IPS-18a (cell line): ENCODE results near the gene SLC30A1.

Experiments used
- H3K27ac ChIP-seq: one replicate; pipeline ENCODE4 v1.5.1; 2013; ENCODE audit warnings: low read length
- H3K27me3 ChIP-seq: one replicate; pipeline ENCODE4 v1.6.1; 2013; ENCODE audit warnings: mild to moderate bottlenecking, low read length; ENCODE audit not compliant: control insufficient read depth, insufficient read depth
- H3K36me3 ChIP-seq: one replicate; pipeline ENCODE4 v1.6.1; 2013; ENCODE audit warnings: low read depth, low read length; ENCODE audit not compliant: control insufficient read depth
- H3K4me1 ChIP-seq: one replicate; pipeline ENCODE4 v1.6.1; 2013; ENCODE audit warnings: low read depth, low read length; ENCODE audit not compliant: control insufficient read depth
- H3K4me3 ChIP-seq: one replicate; pipeline ENCODE4 v1.5.1; 2013; ENCODE audit warnings: low read length
- H3K9ac ChIP-seq: one replicate; pipeline ENCODE4 v1.6.1; 2013; ENCODE audit warnings: mild to moderate bottlenecking, low read length, moderate library complexity
- H3K9me3 ChIP-seq: one replicate; pipeline ENCODE4 v1.6.1; 2013; ENCODE audit warnings: low read depth, low read length; ENCODE audit not compliant: control insufficient read depth

Gene SLC30A1

DNA sequence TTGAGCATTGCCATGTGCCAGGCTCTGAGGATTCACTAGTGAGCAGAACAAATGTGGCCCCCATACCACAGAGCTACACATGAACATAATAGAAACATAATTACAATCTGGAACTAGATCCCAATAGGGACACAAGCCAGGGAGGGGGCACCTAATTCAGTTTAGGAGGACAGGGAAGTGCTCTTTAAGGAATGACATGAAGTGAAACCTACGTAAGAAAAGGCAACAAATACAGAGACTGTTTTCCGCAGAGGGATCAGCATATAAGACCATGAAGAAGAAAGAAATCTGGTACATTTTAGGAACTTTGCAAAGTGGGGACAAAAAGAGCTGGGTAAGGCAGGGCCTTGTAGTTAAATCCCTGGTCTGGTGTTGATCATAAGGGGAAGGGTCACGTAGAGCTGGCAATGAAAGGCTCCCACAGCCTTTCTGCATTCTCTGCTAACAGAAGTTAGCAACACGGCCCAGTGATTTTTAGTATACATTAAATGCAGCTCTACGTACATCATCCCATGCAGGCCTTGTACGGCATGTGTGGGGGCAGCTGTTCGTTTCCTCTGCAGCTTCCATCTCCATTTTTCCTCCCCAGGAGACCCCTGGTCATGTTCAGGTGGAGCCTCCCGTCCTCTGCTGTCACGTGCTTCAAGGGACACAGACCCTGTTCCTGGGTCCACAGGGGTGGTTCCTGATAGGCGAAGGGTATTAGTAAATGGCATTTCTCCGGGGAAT is 26.8 kb upstream of the SLC30A1 start:
- no peaks in the 10 kb centered on the region for H3K36me3 ChIP-seq
- H3K27me3 ChIP-seq: no peaks in the 10 kb centered on the region
- no peak overlapping the region for H3K27ac ChIP-seq
- H3K9ac ChIP-seq: no peak overlapping the region
- no peaks in the 10 kb centered on the region for H3K9me3 ChIP-seq
- no peak overlapping the region for H3K4me3 ChIP-seq
- H3K4me1 ChIP-seq: no peaks in the 10 kb centered on the region

DNA sequence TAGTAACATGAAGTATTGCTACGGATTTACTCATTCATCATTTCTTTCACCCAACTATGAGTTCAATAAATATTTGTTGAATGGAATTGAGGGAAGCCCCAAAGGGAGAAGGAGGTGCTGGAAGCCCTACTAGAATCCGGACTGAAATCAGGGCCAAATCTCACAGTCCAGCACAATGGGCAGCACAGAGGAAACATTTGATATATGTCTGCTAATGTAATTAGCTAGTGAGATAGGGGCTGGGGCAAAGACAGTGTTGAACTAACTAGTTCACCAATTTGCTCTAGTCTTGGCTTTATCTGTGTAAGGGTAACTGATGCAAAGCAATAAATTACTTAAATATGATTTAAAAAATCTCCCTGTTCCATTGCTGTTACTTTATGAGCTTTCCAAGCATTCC is 26.1 kb upstream of the SLC30A1 start:
- H3K27me3 ChIP-seq: no peaks in the 10 kb centered on the region
- no peak overlapping the region for H3K9ac ChIP-seq
- no peaks in the 10 kb centered on the region for H3K9me3 ChIP-seq
- H3K36me3 ChIP-seq: no peaks in the 10 kb centered on the region
- H3K4me3 ChIP-seq: no peak overlapping the region
- no peaks in the 10 kb centered on the region for H3K4me1 ChIP-seq
- H3K27ac ChIP-seq: no peak overlapping the region

DNA sequence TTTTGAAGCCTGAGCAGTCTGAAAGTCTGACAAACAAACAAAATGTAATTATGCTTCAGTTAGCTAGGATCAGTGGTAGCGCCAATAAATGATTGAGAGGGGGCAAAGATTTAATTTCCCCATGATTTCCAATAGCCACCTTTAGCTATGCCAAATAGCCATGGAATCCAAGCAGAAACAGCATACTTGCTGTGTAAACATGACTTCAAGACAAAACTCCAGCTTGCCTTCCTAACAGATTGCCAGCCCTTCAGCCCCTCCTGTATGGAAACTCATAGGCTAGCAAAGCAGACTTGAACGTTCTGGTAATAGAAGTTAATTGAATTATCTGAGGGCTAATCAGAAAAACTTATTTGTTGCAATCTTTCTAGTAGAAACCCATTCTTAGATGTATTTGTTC is 25.6 kb upstream of the SLC30A1 start:
- no peaks in the 10 kb centered on the region for H3K27me3 ChIP-seq
- H3K9me3 ChIP-seq: no peaks in the 10 kb centered on the region
- H3K27ac ChIP-seq: no peak overlapping the region
- H3K36me3 ChIP-seq: no peaks in the 10 kb centered on the region
- H3K4me1 ChIP-seq: no peaks in the 10 kb centered on the region
- H3K9ac ChIP-seq: no peak overlapping the region
- no peak overlapping the region for H3K4me3 ChIP-seq

DNA sequence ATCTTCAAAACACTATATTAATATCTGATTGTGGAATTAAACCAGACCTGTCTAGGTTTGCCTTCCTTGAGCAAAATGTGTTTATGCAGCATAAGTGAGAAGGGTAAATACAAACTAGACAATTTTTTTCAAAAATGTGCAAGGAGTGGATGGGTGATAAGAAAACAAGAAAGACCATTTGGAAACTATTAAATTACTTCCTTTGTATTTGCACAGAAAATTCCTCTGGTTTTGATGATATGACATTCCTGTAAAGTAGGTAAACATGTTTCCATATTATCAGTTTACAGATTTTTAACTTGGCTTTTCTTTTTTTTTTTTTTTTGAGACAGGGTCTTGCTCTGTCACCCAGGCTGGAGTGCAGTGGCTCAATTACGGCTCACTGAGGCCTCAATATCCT is 24.8 kb upstream of the SLC30A1 start:
- Histone ChIP-seq H3K27ac (no peak overlapping the region), H3K9ac (no peak overlapping the region), H3K36me3 (no peaks in the 10 kb centered on the region), H3K27me3 (no peaks in the 10 kb centered on the region), H3K4me3 (no peak overlapping the region), H3K4me1 (no peaks in the 10 kb centered on the region), H3K9me3 (no peaks in the 10 kb centered on the region)

GRCh38 chr1:211603191-211603701 is 24.3 kb upstream of the SLC30A1 start:
- Histone ChIP-seq H3K27me3 (no peaks in the 10 kb centered on the region), H3K4me1 (no peaks in the 10 kb centered on the region), H3K4me3 (no peak overlapping the region), H3K36me3 (no peaks in the 10 kb centered on the region), H3K9me3 (no peaks in the 10 kb centered on the region), H3K27ac (no peak overlapping the region), H3K9ac (no peak overlapping the region)

DNA sequence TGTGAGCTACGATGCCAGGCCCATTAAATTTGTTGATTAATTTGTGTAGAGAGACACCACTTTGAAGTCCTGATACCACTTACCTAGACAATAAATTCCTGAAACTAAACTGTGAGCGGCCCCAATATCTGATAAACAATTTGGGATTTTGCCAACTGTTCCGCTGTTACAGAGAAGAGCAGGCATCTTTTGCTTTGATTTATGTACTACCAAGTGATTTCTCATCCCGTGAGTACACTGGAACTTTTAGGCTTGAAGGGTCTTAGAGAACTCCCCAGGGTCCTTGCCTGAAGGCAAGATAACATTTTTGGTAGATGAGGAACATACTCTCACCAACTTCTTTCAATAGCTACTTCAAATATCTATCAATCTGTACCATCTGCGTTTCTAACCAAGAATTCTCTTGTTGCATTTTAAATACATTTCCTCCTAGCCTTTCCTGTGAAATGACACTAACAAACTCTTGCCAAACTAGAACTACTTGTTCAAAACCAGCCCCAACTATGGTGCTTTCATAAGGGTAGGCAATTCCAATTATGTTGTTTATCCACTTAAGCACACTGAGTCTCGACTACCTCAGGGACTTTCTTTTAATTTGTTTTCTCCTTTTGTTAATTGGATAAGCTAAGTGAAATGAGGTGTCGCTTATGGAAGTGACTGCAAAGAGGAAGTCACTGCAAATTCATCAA is 23.2 kb upstream of the SLC30A1 start:
- Histone ChIP-seq H3K4me1 (no peaks in the 10 kb centered on the region), H3K27ac (no peak overlapping the region), H3K4me3 (no peak overlapping the region), H3K27me3 (no peaks in the 10 kb centered on the region), H3K36me3 (no peaks in the 10 kb centered on the region), H3K9ac (no peak overlapping the region), H3K9me3 (no peaks in the 10 kb centered on the region)

DNA sequence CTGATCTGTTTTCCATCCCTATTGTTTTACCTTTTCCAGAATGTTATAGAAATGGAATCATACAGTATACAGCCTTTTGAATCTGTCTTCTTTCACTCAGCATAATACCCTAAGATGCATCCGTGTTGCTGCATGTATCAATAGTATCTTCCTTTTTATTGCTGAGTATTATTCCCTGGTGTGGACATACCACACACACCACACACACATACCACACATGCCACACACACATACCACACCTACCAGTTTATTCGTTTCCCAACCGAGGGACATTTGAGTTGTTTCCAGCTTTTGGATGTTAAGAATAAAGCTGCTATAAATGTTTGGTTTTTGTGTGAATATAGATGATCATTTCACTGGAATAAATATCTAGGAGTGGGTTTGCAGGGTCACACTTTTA is 22.2 kb upstream of the SLC30A1 start:
- Histone ChIP-seq H3K27me3 (no peaks in the 10 kb centered on the region), H3K36me3 (no peaks in the 10 kb centered on the region), H3K9me3 (no peaks in the 10 kb centered on the region), H3K4me1 (no peaks in the 10 kb centered on the region), H3K9ac (no peak overlapping the region), H3K4me3 (no peak overlapping the region), H3K27ac (no peak overlapping the region)

DNA sequence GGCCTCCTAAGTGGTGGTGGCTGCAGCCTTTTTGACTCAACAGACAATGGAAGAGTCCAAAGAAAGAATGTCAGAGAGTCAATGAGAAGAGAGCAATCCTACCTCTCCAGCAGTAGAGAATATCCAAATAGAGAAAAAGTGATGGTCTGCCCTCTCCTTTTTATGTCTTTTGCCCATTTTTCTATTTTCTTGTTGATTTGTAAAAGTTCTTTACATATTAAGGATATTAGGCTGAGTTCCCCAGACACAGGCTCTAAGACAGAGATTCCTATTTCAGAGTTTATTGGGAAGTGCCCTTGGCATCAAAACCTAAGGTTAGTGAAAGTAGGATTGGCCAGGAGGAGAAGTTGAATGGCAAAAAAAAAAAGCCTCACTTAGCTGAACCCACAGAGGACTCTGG is 20.3 kb upstream of the SLC30A1 start:
- Histone ChIP-seq H3K27me3 (no peaks in the 10 kb centered on the region), H3K4me3 (no peak overlapping the region), H3K36me3 (no peaks in the 10 kb centered on the region), H3K4me1 (no peaks in the 10 kb centered on the region), H3K27ac (no peak overlapping the region), H3K9me3 (no peaks in the 10 kb centered on the region), H3K9ac (no peak overlapping the region)

GRCh38 chr1:211598514-211598913 is 19.6 kb upstream of the SLC30A1 start:
- Histone ChIP-seq H3K4me3 (no peak overlapping the region), H3K4me1 (no peaks in the 10 kb centered on the region)

DNA sequence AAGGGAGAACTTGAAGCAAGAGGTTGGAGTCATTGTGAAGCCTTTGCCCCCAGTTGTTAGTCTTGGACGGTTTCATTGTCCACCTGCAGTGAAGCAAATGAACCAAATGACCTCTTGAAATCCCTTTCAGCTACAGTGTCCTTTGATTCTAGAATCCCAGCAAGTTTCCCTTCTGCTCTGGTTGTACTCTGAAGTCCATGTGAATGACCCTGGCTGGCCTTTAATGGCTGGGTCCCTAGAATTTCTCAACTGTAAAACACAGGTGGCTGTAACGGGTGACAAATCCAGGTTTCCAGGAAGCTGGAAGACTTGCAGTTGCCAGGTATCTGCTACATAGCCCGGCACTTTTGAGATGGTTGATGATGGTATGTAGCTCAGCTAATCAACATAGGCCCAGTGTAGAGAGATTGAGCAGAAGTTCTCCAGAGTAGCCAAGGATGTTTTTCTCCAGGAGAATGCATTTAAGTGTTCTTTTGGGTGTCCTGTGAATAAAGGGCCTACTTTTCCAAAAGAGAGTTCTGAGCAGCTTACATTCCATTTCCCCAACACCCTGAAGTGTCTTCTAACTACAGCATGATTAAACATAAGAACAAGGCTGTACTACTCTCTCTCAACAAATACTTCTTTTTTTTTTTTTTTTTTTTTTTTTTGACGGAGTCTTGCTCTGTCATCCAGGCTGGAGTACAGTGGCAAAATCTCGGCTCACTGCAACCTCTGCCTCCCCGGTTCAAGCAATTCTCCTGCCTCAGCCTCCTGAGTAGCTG is 17.6 kb upstream of the SLC30A1 start:
- H3K9me3 ChIP-seq: no peaks in the 10 kb centered on the region
- no peaks in the 10 kb centered on the region for H3K4me1 ChIP-seq
- H3K27me3 ChIP-seq: no peaks in the 10 kb centered on the region
- no peaks in the 10 kb centered on the region for H3K36me3 ChIP-seq
- H3K27ac ChIP-seq: no peak overlapping the region
- no peak overlapping the region for H3K9ac ChIP-seq
- H3K4me3 ChIP-seq: no peak overlapping the region

More at GRCh38 chr1:211598514-211598913, 19.6 kb upstream of the SLC30A1 start:
- Histone ChIP-seq H3K27ac (no peak overlapping the region), H3K9ac (no peak overlapping the region), H3K27me3 (no peaks in the 10 kb centered on the region), H3K9me3 (no peaks in the 10 kb centered on the region), H3K36me3 (no peaks in the 10 kb centered on the region)

GRCh38 chr1:211595419-211595818 is 16.5 kb upstream of the SLC30A1 start:
- no peak overlapping the region for H3K9ac ChIP-seq
- H3K4me3 ChIP-seq: no peak overlapping the region

More at GRCh38 chr1:211595419-211595818, 16.5 kb upstream of the SLC30A1 start:
- H3K4me1 ChIP-seq: no peaks in the 10 kb centered on the region
- H3K36me3 ChIP-seq: no peaks in the 10 kb centered on the region
- H3K27ac ChIP-seq: no peak overlapping the region
- no peaks in the 10 kb centered on the region for H3K9me3 ChIP-seq
- H3K27me3 ChIP-seq: no peaks in the 10 kb centered on the region
